GM18867 (cell line): ENCODE measurements around the gene KRT86.
"Not testable (repeated sequence)": the region's sequence is repeated elsewhere in the genome, so short reads cannot be mapped to it uniquely, and the experiment has no call there.

ENCODE experiments used
- ATAC-seq: cut with Tn5 transposase; IDR thresholded peaks from one replicate; pipeline ENCODE4 v1.9.1; 2021; ENCODE audit warnings: mild to moderate bottlenecking, moderate library complexity; ENCODE audit not compliant: unreplicated experiment

KRT86 gene

DNA sequence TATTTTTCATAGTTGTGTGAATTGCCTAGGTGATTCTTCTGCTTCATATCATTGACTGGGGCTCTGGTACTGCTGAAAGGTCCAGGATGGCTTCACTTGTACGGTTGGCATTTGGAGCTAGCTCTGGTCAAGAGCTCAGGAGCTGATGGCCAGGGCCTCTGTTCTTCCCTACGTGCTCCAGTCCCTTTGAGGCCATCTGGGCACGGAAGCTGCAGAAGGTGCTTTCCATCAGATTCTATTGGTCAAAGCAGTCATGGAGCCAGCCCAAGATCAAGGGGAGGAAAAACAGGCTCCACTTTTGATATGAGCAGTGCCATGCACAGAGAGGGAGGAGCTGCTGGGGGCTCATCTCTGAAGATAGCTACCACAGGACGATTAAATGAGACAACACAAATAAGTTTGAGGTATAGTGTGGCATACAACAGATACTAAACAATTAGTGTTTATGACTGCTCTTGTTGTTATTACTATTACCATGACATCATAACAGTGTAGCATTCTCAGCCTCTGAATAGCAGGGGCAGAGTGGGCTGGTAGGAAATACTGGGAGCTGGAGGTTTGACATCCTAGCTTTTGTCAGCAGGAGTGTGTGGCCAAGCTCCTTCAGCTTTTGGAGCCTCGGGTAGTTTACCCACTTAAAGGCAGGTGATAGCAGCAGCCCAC, 36.3 kb downstream of the KRT86 start:
- ATAC-seq: no peak

DNA sequence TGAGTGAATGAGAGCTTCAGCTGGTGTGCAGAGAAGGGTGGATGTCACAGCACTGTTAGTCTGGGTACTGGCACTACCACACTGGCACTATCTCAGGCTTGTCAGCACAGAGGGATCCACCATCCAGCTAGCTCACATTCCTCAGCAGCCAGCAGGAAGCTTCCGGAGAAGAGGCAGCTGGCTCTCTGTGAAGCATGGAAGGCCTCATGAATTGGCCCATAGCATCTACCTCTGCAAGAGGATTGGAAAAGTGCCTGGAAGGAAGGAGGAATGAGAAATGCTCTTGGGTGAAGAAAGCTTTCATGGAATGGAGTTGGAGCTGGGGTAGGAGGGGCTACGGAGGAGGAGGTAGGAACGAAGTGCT, 36.8 kb downstream of the KRT86 start:
- no peak for ATAC-seq

DNA sequence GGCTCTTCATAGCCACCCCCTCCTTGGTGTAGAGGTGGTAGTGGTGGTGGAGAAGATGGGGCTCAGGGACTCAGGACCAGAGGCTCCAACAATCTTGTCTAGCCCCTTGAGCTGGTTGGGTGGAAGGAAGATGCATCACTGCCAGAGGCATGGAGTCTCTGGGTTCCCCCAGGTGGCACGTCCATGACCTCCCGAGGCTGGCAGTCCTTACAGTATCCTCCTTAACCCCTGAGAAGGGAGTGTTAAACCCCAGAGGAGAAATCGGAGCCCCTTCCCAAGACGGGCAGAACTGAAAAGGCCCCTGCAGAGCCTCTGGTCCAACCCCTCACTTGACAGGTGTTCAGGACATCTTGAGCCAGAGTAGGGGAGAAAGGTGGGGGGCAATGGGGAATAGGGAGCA, 37.6 kb downstream of the KRT86 start:
- ATAC-seq: no peak

DNA sequence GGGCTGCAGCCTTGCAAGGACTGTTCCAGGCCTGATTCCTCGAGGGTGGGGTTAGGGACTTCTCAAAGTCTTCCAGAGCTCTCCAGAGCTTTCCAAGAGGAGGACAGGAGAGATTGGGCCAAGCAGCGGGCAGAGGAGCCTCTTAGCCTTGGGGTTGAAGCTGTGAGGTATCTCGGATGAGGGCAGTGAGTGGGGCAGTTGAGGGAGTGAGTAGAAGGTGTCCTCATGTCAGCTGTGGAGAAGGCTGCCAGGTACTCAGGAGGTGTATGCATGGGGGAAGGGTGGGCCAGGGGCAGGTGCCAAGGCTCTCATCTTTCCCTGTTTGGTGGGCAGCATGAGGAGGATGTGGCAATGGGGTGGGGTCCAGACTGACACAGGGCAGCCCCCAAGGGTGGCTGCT, 39.0 kb downstream of the KRT86 start:
- no peak for ATAC-seq

DNA sequence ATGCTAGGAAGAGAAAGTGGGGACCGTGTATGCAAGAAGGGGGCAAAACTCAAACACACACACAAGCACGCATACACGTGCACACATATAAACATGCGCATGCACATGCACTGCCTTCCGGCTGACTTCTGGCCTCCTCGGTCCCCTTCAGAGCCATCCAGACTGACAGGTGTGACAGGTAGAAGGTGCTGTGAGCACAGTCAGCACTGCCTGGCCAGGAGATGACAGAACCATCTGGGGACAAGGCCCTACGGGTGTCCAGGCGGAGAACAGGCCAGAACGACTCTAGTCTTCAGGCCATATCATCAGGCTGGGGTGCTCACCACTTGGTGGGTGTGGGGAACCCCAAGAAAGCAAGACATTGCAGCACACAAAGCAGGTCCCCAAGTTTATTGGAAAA, 39.5 kb downstream of the KRT86 start:
- ATAC-seq: no peak

DNA sequence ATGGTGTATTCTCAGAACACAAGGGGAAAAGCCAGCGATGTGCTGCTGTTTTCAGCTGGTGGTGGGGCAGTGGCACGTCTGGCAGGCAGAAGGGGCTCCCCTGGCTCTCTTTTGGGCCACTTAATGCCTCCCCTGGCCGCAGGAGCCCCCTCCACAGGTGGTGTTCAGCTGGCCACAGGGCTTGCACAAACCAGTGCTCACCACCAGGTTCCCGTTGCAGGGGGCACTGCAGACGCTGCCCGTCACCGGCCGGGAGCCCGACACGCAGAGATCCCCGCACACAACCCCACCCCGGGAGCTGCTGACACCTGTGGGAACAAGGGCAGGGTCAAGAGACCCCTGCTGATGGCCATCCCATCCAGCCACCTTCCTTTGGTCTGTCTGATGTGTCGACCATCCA, 40.1 kb downstream of the KRT86 start:
- ATAC-seq: no peak

DNA sequence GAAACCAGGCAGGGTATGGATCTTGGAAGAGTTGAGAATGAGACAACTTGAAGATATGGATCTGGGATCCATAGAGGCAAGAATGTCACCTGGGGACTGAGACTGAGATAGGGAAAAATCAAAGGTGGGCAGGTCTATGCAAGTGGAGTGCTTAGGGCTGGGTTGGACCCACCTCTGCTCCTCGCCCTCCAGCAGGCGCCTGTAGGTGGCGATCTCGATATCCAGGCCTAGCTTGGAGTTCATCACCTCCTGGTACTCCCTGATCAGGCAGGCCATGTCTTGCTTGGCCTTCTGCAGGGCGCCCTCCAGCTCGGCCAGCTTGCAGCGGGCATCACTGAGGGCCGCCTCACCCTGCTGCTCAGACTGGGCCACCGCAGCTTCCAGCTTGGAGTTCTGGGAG, 41.3 kb downstream of the KRT86 start:
- not testable (repeated sequence) for ATAC-seq

DNA sequence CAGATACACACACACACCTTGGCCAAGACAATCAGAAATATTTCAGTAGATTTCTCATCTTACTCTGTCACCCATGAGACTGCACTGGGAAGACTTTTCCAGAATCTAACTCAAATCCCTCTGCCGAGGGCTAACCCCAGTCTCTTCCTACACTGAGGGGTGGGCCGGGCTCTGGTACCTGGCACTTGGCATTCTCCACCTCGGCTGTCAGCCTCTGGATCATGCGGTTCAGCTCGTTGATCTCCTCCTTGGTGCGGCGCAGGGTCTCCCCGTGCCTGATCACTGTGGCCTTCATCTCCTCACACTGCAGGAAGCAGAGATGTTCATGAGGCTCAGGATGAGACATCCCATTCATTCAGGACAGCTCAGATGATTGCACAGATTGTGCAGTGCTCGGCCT, 41.8 kb downstream of the KRT86 start:
- no peak for ATAC-seq

DNA sequence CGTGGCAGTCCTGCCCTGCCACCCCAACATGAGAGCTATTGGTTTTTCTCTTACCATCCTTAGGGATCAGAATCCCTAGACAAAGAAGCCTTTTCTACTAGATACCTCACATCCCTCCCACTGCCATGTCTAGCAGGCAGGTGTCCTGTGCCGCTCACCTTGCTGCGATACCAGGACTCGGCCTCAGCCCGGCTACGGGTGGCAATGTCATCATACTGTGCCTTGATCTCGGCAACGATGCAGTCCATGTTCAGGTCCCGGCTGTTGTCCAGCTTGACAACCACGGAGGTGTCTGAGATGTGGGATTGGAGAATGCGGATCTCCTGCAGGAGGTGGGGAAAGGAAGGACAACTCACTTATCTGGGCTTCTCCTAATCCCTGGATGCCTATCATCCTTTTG, 42.3 kb downstream of the KRT86 start:
- no peak for ATAC-seq

DNA sequence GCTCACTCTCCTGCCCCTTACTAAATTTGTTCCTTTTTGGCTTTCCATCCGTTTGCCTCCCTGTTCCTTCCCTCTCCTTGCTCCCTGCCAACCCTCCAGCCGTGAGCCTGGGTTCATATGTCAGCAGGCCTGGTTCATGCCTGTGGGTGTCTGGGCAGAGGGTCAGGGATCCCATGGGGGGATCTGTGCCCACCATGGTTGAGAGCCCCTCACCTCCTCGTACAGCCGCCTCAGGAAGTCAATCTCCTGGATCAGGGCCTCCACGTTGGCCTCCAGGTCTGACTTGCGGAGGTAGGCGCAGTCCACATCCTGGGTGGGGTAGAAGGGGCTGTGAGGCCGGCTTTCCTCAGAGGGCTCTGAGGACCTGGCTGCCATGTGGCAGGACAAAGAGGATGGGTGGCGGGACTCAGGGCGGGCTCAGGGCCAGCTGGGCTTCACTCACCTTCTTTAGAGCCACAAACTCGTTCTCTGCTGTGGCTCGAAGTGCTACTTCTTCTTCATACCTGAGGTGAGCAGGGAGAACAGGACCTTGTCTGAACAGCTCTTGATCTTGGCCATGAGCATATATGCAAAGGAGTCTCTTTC, 43.1 kb downstream of the KRT86 start:
- no peak for ATAC-seq

DNA sequence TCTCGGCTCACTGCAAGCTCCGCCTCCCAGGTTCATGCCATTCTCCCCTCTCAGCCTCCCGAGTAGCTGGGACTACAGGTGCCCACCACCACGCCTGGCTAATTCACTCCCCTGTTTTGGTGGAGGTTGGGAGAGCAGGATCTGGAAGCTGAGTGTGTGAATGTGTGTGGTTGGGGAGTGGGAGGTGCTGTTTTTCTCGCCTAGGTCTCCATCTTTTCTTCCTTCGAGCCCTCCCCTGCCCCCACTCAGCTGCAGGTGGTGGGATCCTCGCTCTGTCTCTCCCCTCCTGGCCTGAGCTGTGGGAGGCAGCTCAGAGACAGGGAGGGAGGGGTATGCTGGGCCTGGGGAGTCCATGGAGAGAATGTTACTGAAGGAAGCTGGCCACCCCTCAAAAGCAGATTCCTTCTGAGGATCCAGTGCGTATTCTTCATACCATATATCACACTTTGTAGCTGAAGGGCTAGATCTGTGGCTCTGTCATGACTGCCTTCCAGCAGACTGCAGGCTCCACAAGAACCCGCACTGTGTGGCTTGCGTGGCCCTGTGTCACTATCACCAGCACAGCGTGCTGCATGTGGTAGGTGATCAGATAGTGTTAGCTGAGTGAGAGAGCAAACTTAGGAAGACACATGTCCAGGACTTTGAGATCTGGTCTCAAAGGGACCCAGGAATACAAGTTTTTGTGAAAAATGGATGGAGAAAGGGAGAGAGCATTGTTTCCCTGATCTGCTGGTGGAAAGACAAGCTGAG, 44.0 kb downstream of the KRT86 start:
- ATAC-seq: no peak

DNA sequence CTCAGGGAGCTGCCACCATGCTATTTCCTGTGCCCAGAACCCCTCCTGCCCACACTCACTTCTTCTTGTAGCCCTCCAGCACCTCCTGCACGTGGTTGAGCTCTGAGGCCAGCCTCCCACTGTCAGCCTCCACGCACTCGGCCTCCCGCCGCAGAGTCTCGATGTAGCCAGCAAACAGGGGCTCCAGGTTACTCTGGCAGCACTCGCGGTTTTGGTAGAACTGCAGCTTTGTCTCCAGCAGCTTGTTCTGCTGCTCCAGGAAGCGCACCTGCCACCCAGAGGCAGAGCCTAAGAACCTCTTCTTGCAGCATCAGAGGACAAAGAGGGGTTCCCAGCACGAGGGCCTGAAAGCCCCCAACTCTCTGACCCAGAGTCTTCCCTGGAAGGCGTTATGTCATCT, 44.7 kb downstream of the KRT86 start:
- no peak for ATAC-seq

DNA sequence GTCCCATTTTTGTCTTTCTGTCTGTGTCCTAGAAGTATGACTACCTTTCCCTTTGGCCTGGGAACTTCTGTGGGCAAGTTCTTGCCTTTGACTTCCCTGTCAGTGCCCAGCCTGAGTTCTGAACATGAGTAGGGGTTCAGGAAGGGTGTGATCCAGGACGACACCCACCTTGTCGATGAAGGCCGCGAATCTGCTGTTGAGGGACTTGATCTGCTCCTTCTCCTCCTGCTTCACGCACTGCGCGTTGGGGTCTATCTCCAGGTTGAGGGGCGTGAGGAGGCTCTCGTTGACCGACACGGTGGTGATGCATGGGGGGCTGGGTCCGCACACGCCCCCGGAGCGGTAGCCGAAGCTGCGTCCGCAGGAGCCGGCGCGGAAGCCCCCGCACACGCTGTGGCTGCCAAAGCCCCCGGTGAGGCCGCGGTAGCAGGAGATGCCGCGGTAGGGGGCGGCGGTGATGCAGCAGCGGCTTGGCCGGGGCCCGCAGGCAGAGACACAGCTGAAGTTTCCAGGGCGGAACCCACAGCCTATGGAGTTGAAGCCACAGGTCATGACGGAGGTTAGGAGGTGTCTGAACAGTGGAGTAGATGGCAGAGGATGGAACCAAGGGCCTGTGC, 46.4 kb downstream of the KRT86 start, which contains the start of gene KRT83:
KRT83 (minus strand) TSS at position 615 of the 617 bp plus-strand sequence; CDS start at position 552, 63 bp downstream.
- ATAC-seq: no peak

DNA sequence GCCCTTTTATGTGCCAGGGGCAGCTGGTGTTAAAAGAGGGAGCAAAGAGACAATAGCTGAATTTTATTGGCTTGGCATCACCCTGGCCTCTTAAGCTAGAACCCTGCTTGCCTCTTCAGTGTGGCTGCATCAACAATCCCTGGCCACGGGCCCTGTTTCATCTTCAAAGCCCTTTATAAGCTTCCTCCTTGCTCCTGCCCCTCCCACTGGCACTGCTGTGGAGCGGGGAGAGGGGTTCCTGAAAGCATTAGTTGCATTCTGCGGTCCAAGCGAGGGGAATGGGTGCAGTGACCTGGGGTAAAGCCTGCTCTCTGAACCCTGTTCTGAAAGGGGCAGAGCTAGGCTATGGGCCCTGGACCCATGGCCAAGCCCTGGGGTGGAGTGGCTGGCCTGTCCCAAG, 47.0 kb downstream of the KRT86 start:
- ATAC-seq: no peak

DNA sequence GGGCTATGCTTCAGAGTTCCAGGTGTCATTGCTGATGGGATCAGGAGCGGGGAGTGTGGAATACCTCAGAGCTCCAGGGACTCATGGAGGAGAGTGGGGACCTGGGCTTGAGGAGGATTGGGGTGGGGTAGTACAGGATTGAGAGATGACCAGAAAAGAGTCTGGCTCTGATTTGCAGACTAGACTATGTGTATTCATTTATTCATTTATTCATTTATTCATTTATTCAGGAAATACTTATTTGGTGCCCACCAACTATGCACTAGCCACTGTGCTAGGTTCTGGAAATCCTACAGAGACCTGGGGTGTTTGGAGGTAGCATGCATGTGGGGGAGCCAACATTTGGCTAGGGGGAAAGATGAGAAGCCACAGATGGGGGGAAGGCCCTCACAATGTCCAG, 47.6 kb downstream of the KRT86 start:
- no peak for ATAC-seq

DNA sequence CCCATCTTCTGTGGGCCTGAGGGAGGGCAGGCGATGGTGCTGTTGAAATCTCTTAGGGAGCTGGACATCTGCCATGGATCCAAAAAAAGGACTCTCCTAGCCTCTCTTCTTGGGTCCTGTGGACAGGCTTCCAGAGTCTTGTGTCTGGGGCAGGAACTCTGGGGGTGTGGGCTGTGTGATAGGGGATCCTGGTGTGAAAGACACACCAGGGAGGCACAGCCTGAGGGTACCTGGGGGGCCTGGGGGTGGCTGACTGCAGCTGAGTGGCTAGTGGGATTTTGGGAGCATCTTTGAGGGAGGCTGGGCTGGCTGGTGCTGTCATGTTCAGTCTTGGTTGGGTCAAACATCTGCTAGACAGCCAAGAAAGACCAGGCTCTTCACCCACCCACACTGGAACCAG, 48.6 kb downstream of the KRT86 start:
- ATAC-seq: no peak

DNA sequence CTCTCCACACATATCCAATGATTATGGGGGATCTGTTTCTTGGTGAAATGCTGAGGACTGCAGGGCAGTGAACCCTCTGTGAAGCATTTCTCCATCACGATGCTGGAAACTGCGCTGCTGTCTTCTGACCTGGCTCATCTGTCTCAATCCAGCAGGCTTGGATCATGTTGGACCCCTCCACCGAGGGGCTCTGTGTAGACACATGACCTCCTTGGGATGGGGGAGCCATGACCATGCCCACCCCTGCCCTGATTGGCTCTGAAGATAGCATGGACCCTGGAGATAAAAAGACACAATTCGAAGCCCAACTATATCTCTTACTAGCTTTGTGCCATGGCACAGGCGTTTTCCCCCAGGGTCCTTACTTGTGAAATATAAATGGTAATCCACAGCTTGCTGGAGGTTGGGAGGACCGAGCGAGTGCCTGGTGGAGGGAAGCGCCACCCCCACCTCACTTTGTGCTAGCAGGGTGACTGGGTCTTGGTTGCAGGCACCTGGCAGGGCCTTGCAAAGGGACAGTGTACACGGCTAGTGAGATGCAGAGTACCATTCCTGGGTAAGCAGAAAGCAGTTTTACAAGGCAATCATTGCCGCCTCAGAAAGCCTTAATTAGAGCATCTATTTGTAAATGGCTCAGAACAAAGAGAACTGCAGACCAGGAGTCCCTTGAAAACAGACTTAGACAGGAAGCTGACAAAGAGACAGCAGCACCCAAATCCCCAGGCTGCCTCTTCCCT, 49.1 kb downstream of the KRT86 start:
- ATAC-seq: no peak

DNA sequence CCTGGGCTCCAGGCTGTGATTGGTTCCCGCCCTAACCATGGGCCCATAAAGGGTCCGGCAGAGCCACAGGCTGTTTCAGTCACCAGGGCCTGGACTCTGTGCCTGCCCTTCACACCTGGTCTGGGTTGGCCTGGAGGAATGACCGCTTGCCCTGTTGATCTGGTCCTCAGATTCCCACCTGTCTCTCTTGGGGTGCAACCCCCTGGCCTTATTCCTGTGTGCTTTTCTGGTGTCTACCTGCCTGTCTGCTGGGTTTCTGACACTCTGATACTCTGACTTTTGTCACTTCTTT, 49.7 kb downstream of the KRT86 start:
- ATAC-seq: no peak

DNA sequence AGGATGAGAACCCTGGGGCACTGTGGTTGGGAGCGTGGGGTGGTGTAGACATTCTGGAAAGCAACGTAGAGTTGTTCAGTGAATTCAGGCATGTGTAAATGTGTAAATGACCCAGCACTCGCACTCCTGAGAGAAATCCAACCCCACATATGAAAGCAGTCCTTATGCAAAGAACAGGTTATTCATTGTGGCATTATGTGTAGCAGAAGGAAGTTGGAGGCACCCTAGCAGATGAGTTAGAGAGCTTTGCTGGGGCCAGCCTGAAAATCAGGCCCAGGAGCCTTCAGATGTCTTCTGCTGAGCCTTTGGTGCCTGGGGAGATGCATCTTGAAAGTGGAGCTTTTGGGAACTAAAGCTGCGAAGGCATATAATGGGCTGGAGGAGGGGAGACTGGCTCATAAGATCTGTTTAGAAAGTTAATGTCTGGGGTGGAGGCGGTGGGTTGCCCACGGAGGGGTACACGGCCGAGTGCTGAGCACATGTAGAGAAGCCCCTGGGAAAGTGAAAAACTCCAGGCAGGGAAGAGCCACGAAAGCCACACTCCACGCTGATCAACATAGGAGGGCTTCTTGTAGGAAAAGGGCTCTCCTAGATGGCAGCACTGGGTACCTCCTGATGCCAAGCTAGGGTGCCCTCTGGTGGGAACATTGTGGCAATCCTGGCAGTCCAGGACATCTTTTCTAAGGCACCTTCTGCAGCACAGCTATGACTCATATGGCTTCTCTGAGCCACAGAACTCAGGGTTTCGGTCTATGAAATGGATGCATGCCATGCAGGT, 52.8 kb downstream of the KRT86 start:
- peak; percentile 94 for ATAC-seq

DNA sequence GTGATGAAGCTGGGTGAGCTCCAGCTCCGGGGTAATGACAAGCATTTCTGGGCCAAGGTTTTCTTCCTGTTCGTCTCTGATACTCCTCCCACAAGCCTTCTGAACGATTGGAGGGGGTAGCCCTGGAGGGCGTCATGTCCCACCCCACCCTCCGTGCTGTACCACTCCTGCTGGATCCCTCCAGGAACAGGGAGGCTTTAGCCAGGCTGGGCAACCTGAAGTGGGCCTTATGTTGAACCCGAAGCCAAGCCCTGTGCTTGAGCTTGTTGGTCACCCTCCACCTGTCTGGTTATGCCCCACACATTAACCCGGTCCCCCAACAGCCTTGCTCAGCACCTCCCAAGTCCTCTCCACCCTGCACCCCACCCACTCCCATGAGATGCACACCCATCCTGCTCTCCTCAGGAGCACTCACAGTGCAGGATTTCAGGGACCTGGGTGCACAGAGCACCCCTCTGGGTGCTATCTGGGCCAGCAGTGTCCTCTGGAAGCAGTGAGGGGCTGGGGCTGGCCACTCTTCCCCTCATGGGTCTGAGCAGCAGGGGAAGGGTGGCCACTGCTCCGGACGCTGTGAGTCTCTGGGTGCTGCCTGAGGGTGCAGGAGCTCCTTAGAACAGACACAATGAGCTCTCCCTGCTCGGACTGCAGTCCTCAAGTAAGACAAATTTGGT, 53.5 kb downstream of the KRT86 start:
- ATAC-seq: no peak
